C4-2B (cell line): Measurements from ENCODE around the gene G2E3.
"Not testable (repeated sequence)": the region's sequence is repeated elsewhere in the genome, so short reads cannot be mapped to it uniquely, and the experiment has no call there.

Source experiments
- H3K27ac ChIP-seq: fragments of 450-650 bp; 2 replicates; pipeline ENCODE4 v1.5.1; 2017
- CTCF ChIP-seq: fragments of 450-650 bp; conservative IDR thresholded peaks from 2 replicates; pipeline ENCODE4 v1.5.1; 2017; ENCODE audit warnings: mild to moderate bottlenecking
- ZFX ChIP-seq: fragments of 450-650 bp; IDR thresholded peaks from 2 replicates; pipeline ENCODE4 v1.6.1; 2017

G2E3 gene

GRCh38 chr14:30587141-30587540, 28.2 kb downstream of the G2E3 start:
- TF ChIP-seq CTCF: no peak
- TF ChIP-seq ZFX: no peak
- no peak overlapping the region for H3K27ac ChIP-seq

- TF ChIP-seq ZFX: no peak
- TF ChIP-seq CTCF: no peak
- H3K27ac ChIP-seq: no peak overlapping the region
Measured at GRCh38 chr14:30588873-30589272, 29.9 kb downstream of the G2E3 start.

GRCh38 chr14:30596935-30597334, 38.0 kb downstream of the G2E3 start:
- TF ChIP-seq ZFX (no peak), CTCF (no peak)

GRCh38 chr14:30597504-30597903, 38.5 kb downstream of the G2E3 start:
- TF ChIP-seq ZFX: no peak
- no peak for TF ChIP-seq CTCF
- H3K27ac ChIP-seq: no peak overlapping the region

More at GRCh38 chr14:30596935-30597334, 38.0 kb downstream of the G2E3 start:
- H3K27ac ChIP-seq: no peak overlapping the region

- TF ChIP-seq ZFX: no peak
- TF ChIP-seq CTCF: no peak
- no peak overlapping the region for H3K27ac ChIP-seq
Measured at GRCh38 chr14:30600922-30601918, 42.3 kb downstream of the G2E3 start.

- no peak overlapping the region for H3K27ac ChIP-seq
- TF ChIP-seq ZFX: no peak
- TF ChIP-seq CTCF: no peak
Measured at GRCh38 chr14:30603402-30603801, 44.4 kb downstream of the G2E3 start.

GRCh38 chr14:30604696-30605095, 45.7 kb downstream of the G2E3 start:
- H3K27ac ChIP-seq: not testable (repeated sequence)
